GM19238 (cell line): ENCODE results near the gene CEACAM7.

Experiments
- DNase-seq: peaks from one replicate; pipeline ENCODE4 v3.0.0; 2011; ENCODE audit warnings: low spot score; ENCODE audit not compliant: insufficient read length

Gene CEACAM7

DNA sequence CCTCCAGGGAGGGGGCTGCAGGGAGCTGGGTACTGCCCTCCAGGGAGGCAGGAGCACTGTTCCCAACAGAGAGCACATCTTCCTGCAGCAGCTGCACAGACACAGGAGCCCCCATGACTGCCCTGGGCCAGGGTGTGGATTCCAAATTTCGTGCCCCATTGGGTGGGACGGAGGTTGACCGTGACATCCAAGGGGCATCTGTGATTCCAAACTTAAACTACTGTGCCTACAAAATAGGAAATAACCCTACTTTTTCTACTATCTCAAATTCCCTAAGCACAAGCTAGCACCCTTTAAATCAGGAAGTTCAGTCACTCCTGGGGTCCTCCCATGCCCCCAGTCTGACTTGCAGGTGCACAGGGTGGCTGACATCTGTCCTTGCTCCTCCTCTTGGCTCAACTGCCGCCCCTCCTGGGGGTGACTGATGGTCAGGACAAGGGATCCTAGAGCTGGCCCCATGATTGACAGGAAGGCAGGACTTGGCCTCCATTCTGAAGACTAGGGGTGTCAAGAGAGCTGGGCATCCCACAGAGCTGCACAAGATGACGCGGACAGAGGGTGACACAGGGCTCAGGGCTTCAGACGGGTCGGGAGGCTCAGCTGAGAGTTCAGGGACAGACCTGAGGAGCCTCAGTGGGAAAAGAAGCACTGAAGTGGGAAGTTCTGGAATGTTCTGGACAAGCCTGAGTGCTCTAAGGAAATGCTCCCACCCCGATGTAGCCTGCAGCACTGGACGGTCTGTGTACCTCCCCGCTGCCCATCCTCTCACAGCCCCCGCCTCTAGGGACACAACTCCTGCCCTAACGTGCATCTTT is 12.5 kb upstream of the CEACAM7 start:
- no peak for DNase-seq

DNA sequence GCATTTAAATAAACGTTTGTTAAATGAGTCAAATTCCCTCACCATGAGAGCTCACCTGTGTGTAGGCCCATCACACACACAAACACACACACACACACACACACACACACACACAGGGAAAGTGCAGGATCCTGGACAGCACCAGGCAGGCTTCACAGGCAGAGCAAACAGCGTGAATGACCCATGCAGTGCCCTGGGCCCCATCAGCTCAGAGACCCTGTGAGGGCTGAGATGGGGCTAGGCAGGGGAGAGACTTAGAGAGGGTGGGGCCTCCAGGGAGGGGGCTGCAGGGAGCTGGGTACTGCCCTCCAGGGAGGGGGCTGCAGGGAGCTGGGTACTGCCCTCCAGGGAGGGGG is 11.9 kb upstream of the CEACAM7 start:
- DNase-seq, result no peak

DNA sequence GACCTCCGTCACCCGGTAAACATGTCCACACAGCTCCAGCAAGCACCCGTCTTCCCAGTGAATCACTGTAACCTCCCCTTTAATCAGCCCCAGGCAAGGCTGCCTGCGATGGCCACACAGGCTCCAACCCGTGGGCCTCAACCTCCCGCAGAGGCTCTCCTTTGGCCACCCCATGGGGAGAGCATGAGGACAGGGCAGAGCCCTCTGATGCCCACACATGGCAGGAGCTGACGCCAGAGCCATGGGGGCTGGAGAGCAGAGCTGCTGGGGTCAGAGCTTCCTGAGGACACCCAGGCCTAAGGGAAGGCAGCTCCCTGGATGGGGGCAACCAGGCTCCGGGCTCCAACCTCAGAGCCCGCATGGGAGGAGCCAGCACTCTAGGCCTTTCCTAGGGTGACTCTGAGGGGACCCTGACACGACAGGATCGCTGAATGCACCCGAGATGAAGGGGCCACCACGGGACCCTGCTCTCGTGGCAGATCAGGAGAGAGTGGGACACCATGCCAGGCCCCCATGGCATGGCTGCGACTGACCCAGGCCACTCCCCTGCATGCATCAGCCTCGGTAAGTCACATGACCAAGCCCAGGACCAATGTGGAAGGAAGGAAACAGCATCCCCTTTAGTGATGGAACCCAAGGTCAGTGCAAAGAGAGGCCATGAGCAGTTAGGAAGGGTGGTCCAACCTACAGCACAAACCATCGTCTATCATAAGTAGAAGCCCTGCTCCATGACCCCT is 11.3 kb upstream of the CEACAM7 start:
- DNase-seq, result no peak

DNA sequence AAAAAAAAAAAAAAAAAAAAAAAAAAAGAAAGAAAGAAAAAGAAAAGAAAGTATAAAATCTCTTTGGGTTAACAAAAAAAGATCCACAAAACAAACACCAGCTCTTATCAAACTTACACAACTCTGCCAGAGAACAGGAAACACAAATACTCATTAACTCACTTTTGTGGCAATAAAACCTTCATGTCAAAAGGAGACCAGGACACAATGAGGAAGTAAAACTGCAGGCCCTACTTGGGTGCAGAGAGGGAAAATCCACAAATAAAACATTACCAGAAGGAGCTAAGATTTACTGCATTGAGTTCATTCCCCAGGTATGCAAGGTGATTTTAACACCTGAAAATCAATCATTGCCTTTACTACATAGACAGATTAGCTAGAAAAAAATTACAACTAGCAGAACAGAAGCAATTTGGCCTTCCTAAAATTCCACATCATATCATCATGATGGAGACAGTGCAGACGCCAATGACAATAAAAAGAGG is 10.7 kb upstream of the CEACAM7 start:
- DNase-seq, result peak; percentile 42

DNA sequence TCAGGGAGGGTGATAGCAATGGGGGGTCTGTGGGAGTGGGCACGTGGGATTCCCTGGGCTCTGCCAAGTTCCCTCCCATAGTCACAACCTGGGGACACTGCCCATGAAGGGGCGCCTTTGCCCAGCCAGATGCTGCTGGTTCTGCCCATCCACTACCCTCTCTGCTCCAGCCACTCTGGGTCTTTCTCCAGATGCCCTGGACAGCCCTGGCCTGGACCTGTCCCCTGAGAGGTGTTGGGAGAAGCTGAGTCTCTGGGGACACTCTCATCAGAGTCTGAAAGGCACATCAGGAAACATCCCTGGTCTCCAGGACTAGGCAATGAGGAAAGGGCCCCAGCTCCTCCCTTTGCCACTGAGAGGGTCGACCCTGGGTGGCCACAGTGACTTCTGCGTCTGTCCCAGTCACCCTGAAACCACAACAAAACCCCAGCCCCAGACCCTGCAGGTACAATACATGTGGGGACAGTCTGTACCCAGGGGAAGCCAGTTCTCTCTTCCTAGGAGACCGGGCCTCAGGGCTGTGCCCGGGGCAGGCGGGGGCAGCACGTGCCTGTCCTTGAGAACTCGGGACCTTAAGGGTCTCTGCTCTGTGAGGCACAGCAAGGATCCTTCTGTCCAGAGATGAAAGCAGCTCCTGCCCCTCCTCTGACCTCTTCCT is 9.3 kb upstream of the CEACAM7 start:
- DNase-seq, result no peak

DNA sequence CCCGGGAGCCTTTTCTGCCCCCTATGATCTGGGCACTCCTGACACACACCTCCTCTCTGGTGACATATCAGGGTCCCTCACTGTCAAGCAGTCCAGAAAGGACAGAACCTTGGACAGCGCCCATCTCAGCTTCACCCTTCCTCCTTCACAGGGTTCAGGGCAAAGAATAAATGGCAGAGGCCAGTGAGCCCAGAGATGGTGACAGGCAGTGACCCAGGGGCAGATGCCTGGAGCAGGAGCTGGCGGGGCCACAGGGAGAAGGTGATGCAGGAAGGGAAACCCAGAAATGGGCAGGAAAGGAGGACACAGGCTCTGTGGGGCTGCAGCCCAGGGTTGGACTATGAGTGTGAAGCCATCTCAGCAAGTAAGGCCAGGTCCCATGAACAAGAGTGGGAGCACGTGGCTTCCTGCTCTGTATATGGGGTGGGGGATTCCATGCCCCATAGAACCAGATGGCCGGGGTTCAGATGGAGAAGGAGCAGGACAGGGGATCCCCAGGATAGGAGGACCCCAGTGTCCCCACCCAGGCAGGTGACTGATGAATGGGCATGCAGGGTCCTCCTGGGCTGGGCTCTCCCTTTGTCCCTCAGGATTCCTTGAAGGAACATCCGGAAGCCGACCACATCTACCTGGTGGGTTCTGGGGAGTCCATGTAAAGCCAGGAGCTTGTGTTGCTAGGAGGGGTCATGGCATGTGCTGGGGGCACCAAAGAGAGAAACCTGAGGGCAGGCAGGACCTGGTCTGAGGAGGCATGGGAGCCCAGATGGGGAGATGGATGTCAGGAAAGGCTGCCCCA is 8.5 kb upstream of the CEACAM7 start:
- DNase-seq, result no peak

DNA sequence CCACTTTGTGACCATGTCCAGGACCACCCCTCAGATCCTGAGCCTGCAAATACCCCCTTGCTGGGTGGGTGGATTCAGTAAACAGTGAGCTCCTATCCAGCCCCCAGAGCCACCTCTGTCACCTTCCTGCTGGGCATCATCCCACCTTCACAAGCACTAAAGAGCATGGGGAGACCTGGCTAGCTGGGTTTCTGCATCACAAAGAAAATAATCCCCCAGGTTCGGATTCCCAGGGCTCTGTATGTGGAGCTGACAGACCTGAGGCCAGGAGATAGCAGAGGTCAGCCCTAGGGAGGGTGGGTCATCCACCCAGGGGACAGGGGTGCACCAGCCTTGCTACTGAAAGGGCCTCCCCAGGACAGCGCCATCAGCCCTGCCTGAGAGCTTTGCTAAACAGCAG is 7.7 kb upstream of the CEACAM7 start:
- DNase-seq, result no peak

DNA sequence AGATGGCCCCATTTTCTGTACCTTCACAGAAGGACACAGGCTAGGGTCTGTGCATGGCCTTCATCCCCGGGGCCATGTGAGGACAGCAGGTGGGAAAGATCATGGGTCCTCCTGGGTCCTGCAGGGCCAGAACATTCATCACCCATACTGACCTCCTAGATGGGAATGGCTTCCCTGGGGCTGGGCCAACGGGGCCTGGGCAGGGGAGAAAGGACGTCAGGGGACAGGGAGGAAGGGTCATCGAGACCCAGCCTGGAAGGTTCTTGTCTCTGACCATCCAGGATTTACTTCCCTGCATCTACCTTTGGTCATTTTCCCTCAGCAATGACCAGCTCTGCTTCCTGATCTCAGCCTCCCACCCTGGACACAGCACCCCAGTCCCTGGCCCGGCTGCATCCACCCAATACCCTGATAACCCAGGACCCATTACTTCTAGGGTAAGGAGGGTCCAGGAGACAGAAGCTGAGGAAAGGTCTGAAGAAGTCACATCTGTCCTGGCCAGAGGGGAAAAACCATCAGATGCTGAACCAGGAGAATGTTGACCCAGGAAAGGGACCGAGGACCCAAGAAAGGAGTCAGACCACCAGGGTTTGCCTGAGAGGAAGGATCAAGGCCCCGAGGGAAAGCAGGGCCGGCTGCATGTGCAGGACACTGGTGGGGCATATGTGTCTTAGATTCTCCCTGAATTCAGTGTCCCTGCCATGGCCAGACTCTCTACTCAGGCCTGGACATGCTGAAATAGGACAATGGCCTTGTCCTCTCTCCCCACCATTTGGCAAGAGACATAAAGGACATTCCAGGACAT is 7.0 kb upstream of the CEACAM7 start:
- DNase-seq, result no peak

DNA sequence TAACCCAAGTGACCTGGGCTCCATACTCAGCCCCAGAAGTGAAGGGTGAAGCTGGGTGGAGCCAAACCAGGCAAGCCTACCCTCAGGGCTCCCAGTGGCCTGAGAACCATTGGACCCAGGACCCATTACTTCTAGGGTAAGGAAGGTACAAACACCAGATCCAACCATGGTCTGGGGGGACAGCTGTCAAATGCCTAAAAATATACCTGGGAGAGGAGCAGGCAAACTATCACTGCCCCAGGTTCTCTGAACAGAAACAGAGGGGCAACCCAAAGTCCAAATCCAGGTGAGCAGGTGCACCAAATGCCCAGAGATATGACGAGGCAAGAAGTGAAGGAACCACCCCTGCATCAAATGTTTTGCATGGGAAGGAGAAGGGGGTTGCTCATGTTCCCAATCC is 6.1 kb upstream of the CEACAM7 start:
- no peak for DNase-seq

DNA sequence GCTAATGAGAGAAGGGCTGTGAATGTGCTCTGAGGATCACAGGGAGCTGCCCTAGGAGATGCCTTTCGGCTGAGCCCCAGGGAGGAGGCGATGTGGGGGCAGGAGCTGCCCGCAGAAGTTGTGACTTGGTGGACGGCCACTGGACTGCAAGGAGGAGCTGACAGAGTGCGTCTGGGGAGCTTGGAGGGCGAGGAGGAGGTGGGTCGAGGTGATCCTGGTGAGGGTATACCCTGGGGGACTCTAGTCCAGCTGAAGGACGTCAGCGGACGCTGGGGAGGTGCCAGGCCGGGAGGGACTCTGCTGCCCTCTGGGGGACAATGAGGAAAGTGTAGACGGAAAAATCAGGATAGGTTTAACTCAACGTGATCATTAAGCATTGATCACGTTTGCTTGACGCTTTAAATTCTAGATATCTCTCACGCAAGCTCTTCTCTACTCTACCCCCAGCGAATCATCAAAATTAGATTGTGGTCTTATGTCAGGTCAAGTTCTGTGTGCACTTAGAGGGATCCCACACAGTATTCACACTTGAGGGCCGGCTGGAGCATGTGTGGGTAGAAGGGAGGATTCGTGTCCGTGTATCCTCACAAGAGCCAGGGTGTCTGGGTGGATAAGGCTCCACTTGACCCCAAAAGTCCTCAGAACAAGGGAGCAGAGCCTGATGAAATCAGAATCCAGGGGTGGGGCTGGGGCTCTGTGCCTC is 3.3 kb upstream of the CEACAM7 start:
- no peak for DNase-seq

DNA sequence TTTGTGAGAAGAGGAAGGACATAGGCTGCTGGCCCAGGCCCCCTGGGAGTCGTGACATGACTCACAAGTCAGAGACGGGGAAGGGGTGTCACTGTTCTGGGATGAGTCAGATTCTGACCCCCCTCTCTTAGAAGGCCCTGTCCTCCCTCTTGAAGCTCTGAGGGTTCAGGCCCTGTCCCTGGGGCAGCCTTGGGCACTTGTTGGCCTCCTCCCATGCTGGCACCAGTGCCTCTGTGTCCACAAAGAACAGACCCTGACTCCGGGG is 2.7 kb upstream of the CEACAM7 start:
- DNase-seq, result no peak

DNA sequence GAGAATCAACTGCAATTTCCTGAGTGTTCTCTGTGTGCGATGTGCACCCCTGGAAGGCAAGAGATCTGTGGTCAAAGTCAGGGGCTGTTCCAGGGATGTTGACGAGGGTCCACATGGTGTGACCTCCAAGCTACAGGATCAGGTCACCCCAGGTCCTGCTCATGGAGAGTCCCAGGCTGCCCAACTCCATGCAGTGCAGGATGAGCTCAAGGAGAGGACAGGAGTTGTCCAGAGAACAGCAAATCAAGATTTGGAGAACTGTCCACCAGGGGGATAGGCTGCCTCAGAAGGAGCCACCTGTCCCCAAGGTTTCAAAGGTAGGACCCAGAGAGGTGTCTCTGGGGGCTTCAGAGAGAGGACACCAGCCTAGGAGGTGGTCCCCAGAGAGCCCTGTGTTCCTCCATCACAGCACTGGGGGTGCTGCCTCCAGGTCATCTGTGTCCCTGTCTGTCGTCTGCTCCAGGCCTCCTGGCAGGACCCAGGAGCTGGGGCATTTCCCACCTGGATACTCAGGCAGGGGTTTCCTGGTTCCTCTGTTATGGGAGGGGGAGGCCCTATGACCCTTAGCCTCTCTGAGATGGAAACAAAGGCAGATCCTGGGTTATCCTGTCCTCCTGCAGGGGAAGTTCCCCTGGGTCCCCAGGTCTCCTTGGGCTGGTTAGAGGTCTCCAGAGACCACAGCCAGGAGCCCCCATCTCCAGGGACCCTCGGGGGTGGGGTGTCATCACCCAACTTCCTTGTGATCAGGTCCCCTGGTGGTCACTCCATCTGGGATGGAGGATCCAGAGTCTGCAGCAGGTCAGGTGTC is 2.1 kb upstream of the CEACAM7 start:
- no peak for DNase-seq

DNA sequence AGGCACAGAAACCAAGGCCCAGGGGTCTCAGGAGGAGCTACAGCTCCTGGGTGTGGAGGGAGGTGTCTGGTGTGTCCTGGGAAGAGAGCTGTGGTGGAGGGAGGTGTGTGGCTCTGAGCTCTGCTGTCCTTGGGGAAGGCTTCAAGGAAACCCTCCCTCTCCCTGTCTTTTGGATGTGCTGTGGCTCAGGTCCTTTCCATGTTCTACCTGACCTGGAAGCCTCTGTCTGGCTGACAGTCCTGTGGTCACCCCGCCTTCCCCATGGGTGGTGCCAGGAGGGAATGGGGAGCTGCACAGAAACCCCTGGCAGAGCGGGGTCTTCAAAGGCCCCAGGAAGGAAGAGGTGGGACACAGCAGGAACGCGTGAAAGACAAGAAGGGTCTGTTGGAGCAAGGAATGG is 617 bp upstream of the CEACAM7 start:
- DNase-seq, result no peak

DNA sequence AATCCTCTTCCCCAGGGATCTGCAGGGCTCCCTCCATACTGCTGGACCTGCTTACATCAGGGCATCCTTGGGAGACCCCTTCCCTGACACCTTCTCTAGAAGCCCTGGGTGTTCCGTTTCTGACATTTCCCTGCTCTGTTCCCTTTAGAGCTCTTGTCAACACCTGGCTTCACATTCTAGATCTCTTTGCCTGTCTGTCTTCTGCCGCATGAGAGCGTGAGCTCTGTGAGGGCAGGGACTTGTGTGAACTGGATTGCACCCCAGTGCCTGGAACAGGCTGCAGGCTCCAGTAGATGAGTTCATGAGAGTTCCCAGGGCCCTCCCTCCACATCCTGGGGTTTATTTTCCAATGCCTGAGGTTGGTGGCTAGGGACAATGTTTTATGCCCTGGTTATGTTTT is 651 bp downstream of the CEACAM7 start:
- no peak for DNase-seq

DNA sequence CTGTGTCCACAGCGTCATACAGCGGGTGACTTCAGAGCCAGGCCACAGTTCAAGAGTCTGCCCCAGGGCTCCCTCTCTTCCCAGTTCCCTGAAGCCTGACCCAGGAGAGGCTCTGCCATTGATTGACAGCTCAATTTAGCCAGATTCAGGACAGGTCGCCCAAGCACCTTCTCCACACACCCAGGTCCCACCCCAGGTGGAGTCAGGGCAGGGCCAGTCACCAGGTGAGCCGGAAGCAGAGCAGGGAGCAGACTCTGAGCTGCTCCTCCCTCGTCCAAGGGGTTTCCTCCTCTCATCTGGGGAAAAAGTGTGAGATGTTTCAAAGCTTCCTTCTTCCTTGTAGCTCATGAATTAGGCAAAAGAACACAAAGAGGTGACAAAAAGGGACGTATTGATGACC is 5.6 kb downstream of the CEACAM7 start:
- no peak for DNase-seq

DNA sequence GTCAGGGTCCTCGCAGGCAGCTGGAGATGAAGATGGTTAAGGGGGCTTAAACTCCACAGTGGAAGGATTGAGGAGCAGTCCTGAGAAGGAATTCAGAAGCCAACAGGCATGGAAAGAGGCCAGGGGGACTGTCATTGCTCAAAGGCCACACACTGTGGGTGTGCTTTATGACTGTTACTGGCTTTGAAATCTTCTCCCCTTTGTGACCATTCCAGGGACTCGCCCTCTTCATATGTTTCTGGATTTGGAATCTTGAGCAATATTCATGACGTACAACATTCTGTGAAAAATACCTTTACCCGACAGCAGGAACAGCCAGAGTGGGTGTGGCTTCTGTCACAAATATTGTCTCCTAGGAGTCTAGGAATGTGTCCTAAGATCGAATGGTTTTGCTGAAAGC is 16.6 kb downstream of the CEACAM7 start:
- DNase-seq, result no peak

DNA sequence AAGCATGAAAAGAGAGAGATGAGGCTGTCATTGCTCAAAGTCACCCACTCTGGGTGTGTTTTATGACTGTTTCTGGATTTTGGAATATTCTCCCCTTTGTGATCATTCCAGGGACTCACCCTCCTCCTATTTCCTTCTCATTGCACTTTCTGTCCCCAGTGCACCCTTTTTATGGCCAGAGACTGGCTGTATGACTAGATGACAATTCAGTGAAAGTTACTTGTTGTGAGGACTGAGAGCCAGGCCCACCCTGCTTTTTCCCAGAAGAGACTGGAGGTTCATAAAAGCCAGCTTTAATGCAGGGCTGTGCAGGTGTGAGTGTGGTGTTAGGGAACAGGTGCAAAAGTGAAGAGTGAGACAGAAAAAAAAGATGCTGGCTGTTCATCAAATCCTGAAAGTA is 17.3 kb downstream of the CEACAM7 start:
- no peak for DNase-seq

DNA sequence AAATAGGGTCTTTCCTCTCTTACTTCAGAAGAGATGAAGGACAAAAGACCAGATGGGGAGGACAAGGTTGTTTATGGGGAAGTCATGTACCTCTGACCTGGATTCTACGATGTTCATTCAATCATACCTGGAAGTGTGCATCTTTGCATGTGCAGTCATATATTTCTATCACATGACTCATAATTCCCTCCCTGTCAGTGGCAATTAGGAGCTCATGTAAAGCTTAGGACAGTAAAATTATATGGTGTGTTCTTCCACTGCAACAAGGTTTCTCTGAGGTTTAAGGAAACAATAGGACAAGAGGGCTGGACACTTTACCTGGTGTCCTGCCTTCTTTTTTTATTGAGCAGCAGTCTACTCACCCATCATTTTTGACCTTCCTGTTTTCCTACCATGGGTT is 19.8 kb downstream of the CEACAM7 start:
- DNase-seq, result no peak

DNA sequence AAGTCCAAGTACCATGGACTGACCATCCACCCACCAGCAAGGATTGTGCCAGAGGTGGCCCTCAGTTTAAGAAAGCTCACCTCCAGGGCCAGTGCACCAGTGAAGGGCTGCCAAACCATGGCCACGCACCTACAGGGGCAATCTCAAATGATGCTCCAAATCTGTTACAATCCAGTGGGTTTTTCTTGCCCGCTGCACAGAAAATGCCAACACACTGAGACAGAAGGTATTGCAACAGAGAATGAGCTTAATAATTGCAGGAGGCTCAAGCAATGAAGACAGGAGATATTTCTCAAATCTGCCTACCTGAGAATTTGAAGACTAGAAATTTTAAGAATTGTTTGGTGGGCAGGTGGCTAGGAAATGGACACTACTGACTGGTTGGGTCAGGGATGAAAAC is 22.0 kb downstream of the CEACAM7 start:
- no peak for DNase-seq

DNA sequence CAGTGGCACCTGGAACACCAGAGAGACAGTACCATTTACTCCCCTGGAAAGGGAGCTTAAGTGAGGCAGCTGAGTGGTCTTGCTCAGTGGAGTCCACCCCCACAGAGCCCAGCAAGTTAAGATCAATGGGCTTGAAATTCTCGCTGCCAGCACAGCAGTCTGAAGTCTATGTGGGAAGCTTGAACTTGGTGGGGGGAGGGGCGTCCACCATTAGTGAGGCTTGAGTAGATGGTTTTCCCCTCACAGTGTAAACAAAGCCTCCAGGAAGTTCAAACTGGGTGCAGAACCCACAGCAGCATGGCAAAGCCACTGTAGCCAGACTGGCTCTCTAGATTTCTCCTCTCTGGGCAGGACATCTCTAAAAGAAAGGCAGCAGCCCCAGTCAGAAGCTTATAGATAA is 30.9 kb downstream of the CEACAM7 start:
- DNase-seq, result no peak
